ENCODE results near the gene MIA3. TPM values are rescaled to one million over a fixed set of nuclear protein-coding genes. Genes with fewer than 3 reads are reported as not detected.

MIA3 gene
- total and polyA plus RNA-seq, 2 of the 4 experiments (the other 2 are of a cell fraction) = 35.0 to 45.4 TPM

GRCh38 chr1:222601257-222601656 lies 16.6 kb upstream of the MIA3 start:
- no peaks in the 10 kb centered on the region for H3K79me1 ChIP-seq (ENCODE audit: low read depth in 1 of 2, low read length in 2 of 2)
- no peak overlapping the region; the same call in 1 of the 2 replicates for H2BK20ac ChIP-seq (ENCODE audit: low read depth, low read length)
- H3K56ac ChIP-seq (ENCODE audit: extremely low read depth, insufficient read depth, low read length) = no peak overlapping the region
- H2BK120ac ChIP-seq (ENCODE audit: low read depth, low read length) = no peak overlapping the region
- no peak overlapping the region for H2AK5ac ChIP-seq (ENCODE audit: low read depth, low read length)
- H3K4me1 ChIP-seq (ENCODE audit: control insufficient read depth, insufficient read depth, low read length) = peaks cover 1% of the 10 kb centered on the region; the same call in 1 of the 2 replicates
- no peak overlapping the region for H2BK5ac ChIP-seq (ENCODE audit: low read depth, low read length, poor library complexity, severe bottlenecking)
- no peaks in the 10 kb centered on the region for H4K20me1 ChIP-seq (ENCODE audit: insufficient read depth, low read length)
- peak overlapping the region; percentile 89; the same call in 2 of the 3 replicates for H2BK15ac ChIP-seq (ENCODE audit: low read depth, low read length)
- DNase-seq (no peak), ATAC-seq (ENCODE audit: low read depth) (no peak)
- H3K4me2 ChIP-seq (ENCODE audit: low read depth, low read length) = 0 out of 2 replicates have a peak overlapping the region, but pooled peaks have one; percentile 69
- no peaks in the 10 kb centered on the region for H3K9me1 ChIP-seq (ENCODE audit: insufficient read depth, low read length)
- no peak overlapping the region for H2AK9ac ChIP-seq (replicated peaks; ENCODE audit: low read depth, low read length, poor library complexity)
- in situ Hi-C loops (cut with MboI; ENCODE audit: low sequenced_read_pairs) (no loop called here), dilution Hi-C loops (cut with HindIII; ENCODE audit: low sequenced_read_pairs, unreplicated experiment) (no loop called here), intact Hi-C loops (cut with micrococcal nuclease) (no loop called here)
- H4K5ac ChIP-seq (ENCODE audit: low read depth, low read length) = no peak overlapping the region
- H3K18ac ChIP-seq (ENCODE audit: low read depth, low read length) = no peak overlapping the region
- H4K8ac ChIP-seq (ENCODE audit: low read depth in 2 of 2, low read length in 2 of 2) = peak overlapping the region in 1 of 2 experiments; percentile 71; a peak in 1 of 4 replicates
- 0 out of 2 replicates have a peak overlapping the region, but pooled peaks have one; percentile 19 for H3K14ac ChIP-seq (replicated peaks; ENCODE audit: low read depth, low read length)
- H2AFZ ChIP-seq (replicated peaks; ENCODE audit: low read length, poor library complexity) = peak overlapping the region; percentile 84
- H3K4me3 ChIP-seq (ENCODE audit: insufficient read depth, low read depth, low read length) = no peak overlapping the region
- no peak overlapping the region for H3K27ac ChIP-seq (ENCODE audit: insufficient read depth, low read length)
- H3K9ac ChIP-seq (ENCODE audit: low read depth, low read length) = no peak overlapping the region
- no peaks in the 10 kb centered on the region for H3K27me3 ChIP-seq (ENCODE audit: control insufficient read depth, insufficient read depth, low read length)
- H3K9me3 ChIP-seq (ENCODE audit: control insufficient read depth, insufficient read depth, low read length) = no peaks in the 10 kb centered on the region
- no peak overlapping the region for H4K91ac ChIP-seq (ENCODE audit: insufficient read depth, low read depth, low read length)
- WGBS, 2 experiments (ENCODE audit: extremely low coverage in 2 of 2, insufficient read length in 1 of 2) = no CpG with 5 or more reads among the region's 3 CpGs
- no peak for TF ChIP-seq CTCF (conservative IDR thresholded peaks at IDR 0.05; ENCODE audit: low read depth, low read length)
- TF ChIP-seq BHLHE40 (IDR thresholded peaks at IDR 0.05; ENCODE audit: low read depth, low read length) = no peak
- TF ChIP-seq NFE2L2 (IDR thresholded peaks at IDR 0.05; ENCODE audit: low read depth, low read length) = no peak
- TF ChIP-seq CEBPB (IDR thresholded peaks at IDR 0.05; ENCODE audit: low read depth, low read length) = no peak
- TF ChIP-seq FOS (IDR thresholded peaks at IDR 0.05; ENCODE audit: low read depth, low read length) = no peak
- no peak for TF ChIP-seq SMC3 (IDR thresholded peaks at IDR 0.05; ENCODE audit: low read depth, low read length)
- TF ChIP-seq RCOR1 (IDR thresholded peaks at IDR 0.05; ENCODE audit: insufficient replicate concordance, low read length) = no peak
- TF ChIP-seq RAD21 (IDR thresholded peaks at IDR 0.05; ENCODE audit: low read length) = no peak
- no peak for TF ChIP-seq MXI1 (IDR thresholded peaks at IDR 0.05; ENCODE audit: borderline replicate concordance, low read depth, low read length)
- TF ChIP-seq CHD1 (IDR thresholded peaks at IDR 0.05; ENCODE audit: low read depth, low read length) = no peak
- TF ChIP-seq, protein P1, sequence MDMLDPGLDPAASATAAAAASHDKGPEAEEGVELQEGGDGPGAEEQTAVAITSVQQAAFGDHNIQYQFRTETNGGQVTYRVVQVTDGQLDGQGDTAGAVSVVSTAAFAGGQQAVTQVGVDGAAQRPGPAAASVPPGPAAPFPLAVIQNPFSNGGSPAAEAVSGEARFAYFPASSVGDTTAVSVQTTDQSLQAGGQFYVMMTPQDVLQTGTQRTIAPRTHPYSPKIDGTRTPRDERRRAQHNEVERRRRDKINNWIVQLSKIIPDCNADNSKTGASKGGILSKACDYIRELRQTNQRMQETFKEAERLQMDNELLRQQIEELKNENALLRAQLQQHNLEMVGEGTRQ (IDR thresholded peaks at IDR 0.05; ENCODE audit: low read depth, low read length) = no peak
- TF ChIP-seq MAZ (IDR thresholded peaks at IDR 0.05; ENCODE audit: borderline replicate concordance, low read depth, low read length) = no peak
- no peak for TF ChIP-seq RFX5 (IDR thresholded peaks at IDR 0.05; ENCODE audit: low read depth, low read length)
- TF ChIP-seq POLR2A (IDR thresholded peaks at IDR 0.05; ENCODE audit: low read depth, low read length) = no peak
- BruUV-seq (replicated peaks) = no TSS peak
- ChIA-PET CTCF (no interaction called here), POLR2A (ENCODE audit: unreplicated experiment) (no interaction called here)
- no peaks in the 10 kb centered on the region for H3K36me3 ChIP-seq (ENCODE audit: control insufficient read depth, insufficient read depth, low read length)
- H3K23ac ChIP-seq (ENCODE audit: low read depth, low read length) = no peak overlapping the region
- no peak overlapping the region for H3K4ac ChIP-seq (ENCODE audit: low read depth, low read length)
